Stimulated activated memory B cell treated with anti-CD40 and anti-IgM and Interleukin-4, amounts not matched to agents 10 μg/mL and 1 μg/mL and 100 μg/mL, for 72 hours (primary cell): Measurements from ENCODE around the gene EIF3F.

ENCODE experiments used
- ATAC-seq: fragments of 150-1000 bp; cut with Tn5 transposase; 2 replicates; pipeline ENCODE4 v1.10.0; 2021
- H3K27ac Mint-ChIP-seq: one replicate; pipeline ENCODE4 v1.8.0; 2022; ENCODE audit warnings: mild to moderate bottlenecking, mixed read lengths
- H3K27me3 Mint-ChIP-seq: one replicate; pipeline ENCODE4 v1.8.0; 2022; ENCODE audit warnings: mixed read lengths
- H3K36me3 Mint-ChIP-seq: one replicate; pipeline ENCODE4 v1.8.0; 2022; ENCODE audit warnings: mixed read lengths
- H3K4me1 Mint-ChIP-seq: one replicate; pipeline ENCODE4 v1.8.0; 2022; ENCODE audit warnings: mixed read lengths
- H3K4me3 Mint-ChIP-seq: one replicate; pipeline ENCODE4 v1.8.0; 2022; ENCODE audit warnings: mild to moderate bottlenecking, moderate library complexity, mixed read lengths
- H3K9me3 Mint-ChIP-seq: one replicate; pipeline ENCODE4 v1.8.0; 2022; ENCODE audit warnings: mixed read lengths

Gene EIF3F

GRCh38 chr11:8025123-8025522, 38.0 kb downstream of the EIF3F start:
- peaks cover 29% of the 10 kb centered on the region for H3K27me3 Mint-ChIP-seq
- H3K9me3 Mint-ChIP-seq = no peaks in the 10 kb centered on the region
- no peaks in the 10 kb centered on the region for H3K36me3 Mint-ChIP-seq
- no peak for ATAC-seq
- peaks cover 6% of the 10 kb centered on the region for H3K4me1 Mint-ChIP-seq
- no peak overlapping the region for H3K27ac Mint-ChIP-seq
- no peak overlapping the region for H3K4me3 Mint-ChIP-seq

DNA sequence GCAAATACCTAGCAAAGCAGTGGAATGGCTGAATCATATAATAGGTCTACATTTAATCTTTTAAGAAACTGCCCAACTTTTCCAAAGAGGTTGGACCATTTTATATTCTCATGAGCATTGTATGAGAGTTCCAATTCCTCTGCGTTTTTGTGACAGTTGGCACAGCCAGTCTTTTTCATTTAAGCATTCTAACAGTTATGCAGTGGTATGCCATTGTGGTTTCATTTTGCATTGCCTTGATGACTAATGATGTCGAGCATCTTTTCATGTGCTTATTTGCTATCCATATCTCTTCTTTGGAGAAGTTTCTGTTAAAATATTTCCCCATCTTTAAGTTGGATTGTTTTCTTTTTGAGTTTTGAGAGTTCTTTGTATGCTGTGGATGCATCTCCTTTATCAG, 38.7 kb downstream of the EIF3F start:
- Mint-ChIP-seq H3K36me3 (no peaks in the 10 kb centered on the region), H3K4me1 (no peaks in the 10 kb centered on the region), H3K27me3 (peaks cover 29% of the 10 kb centered on the region), H3K27ac (no peak overlapping the region), H3K4me3 (no peak overlapping the region), H3K9me3 (no peaks in the 10 kb centered on the region)
- ATAC-seq = no peak

DNA sequence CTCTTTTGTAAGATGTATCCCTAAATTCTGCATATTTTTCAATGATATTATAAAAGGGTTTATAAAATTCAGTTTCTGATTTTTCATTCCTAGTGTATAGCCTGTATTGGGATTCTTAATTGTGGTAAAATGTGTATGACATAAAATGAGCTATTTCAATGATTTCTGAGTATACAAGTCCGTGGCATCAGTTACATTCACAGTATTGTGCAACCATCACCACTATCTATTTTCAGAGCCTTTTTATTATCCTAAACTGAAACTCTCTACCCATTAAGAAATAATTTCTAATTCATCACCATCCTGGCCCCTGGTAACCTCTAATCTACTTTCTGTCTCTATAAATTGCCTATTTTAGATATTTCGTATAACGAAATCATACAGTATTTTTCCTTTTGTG, 39.8 kb downstream of the EIF3F start:
- ATAC-seq = no peak
- H3K4me3 Mint-ChIP-seq = no peak overlapping the region
- H3K27ac Mint-ChIP-seq = no peak overlapping the region
- H3K4me1 Mint-ChIP-seq = no peaks in the 10 kb centered on the region
- no peaks in the 10 kb centered on the region for H3K9me3 Mint-ChIP-seq
- no peaks in the 10 kb centered on the region for H3K36me3 Mint-ChIP-seq
- H3K27me3 Mint-ChIP-seq = peaks cover 32% of the 10 kb centered on the region

GRCh38 chr11:8028766-8029165, 41.6 kb downstream of the EIF3F start:
- peaks cover 43% of the 10 kb centered on the region for H3K27me3 Mint-ChIP-seq
- no peaks in the 10 kb centered on the region for H3K9me3 Mint-ChIP-seq
- H3K36me3 Mint-ChIP-seq = no peaks in the 10 kb centered on the region
- no peak overlapping the region for H3K27ac Mint-ChIP-seq
- no peak for ATAC-seq
- H3K4me3 Mint-ChIP-seq = no peak overlapping the region
- peaks cover 10% of the 10 kb centered on the region for H3K4me1 Mint-ChIP-seq

- peaks cover 10% of the 10 kb centered on the region for H3K4me1 Mint-ChIP-seq
- no peak for ATAC-seq
- no peak overlapping the region for H3K4me3 Mint-ChIP-seq
- no peaks in the 10 kb centered on the region for H3K9me3 Mint-ChIP-seq
- no peak overlapping the region for H3K27ac Mint-ChIP-seq
- H3K27me3 Mint-ChIP-seq = peaks cover 53% of the 10 kb centered on the region
- no peaks in the 10 kb centered on the region for H3K36me3 Mint-ChIP-seq
Observed at GRCh38 chr11:8030526-8031247, 43.5 kb downstream of the EIF3F start.

DNA sequence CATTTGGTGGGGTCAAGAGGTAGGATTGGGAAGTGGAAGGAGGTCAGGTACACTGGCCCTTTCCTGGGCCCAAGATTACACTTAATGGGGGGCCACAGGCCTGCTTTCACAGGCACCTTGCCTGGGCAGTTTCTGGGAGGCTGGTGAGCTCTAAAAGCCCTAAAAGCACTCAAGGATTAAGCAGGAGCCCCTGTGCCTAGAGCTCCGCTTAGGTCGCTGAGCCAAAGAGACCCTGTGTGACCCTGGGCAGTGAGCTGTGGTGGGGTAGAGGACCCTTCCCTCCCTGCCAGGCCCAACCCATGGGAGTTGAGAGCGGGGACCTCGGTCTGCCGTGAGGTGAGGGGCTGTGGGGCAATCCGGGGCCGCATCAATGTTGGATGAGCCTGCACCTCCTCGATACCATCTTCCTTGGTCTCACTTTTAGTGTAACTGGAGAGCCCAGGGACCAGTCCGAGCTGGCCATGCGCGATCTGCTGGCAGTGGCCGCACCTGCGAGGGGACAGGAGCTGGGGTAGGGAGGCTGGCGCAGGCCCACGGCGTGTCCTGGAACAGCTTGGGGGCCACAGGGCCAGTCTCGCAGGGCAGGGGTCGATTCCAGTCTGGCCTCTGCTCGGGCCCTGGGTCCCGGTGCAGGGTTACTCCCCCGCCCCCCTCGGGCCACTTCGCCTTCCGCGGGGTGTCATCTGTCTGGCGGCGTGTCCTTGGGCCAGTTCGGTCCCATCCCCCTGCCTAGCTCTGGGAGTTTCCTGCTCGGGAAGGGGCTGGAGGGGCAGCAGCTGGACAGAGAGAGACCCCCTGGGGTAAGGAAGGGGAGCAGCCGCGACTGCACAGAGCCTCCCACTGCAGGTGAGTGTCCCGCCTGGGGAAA, 44.3 kb downstream of the EIF3F start:
- Mint-ChIP-seq H3K36me3 (no peaks in the 10 kb centered on the region), H3K4me3 (no peak overlapping the region), H3K4me1 (peaks cover 10% of the 10 kb centered on the region), H3K9me3 (no peaks in the 10 kb centered on the region), H3K27me3 (peaks cover 56% of the 10 kb centered on the region), H3K27ac (no peak overlapping the region)
- ATAC-seq = no peak

- Mint-ChIP-seq H3K36me3 (no peaks in the 10 kb centered on the region), H3K27ac (no peak overlapping the region), H3K9me3 (no peaks in the 10 kb centered on the region), H3K4me3 (no peak overlapping the region), H3K27me3 (peaks cover 56% of the 10 kb centered on the region), H3K4me1 (peaks cover 10% of the 10 kb centered on the region)
- ATAC-seq = no peak
Observed at GRCh38 chr11:8032122-8032521, 45.0 kb downstream of the EIF3F start.

DNA sequence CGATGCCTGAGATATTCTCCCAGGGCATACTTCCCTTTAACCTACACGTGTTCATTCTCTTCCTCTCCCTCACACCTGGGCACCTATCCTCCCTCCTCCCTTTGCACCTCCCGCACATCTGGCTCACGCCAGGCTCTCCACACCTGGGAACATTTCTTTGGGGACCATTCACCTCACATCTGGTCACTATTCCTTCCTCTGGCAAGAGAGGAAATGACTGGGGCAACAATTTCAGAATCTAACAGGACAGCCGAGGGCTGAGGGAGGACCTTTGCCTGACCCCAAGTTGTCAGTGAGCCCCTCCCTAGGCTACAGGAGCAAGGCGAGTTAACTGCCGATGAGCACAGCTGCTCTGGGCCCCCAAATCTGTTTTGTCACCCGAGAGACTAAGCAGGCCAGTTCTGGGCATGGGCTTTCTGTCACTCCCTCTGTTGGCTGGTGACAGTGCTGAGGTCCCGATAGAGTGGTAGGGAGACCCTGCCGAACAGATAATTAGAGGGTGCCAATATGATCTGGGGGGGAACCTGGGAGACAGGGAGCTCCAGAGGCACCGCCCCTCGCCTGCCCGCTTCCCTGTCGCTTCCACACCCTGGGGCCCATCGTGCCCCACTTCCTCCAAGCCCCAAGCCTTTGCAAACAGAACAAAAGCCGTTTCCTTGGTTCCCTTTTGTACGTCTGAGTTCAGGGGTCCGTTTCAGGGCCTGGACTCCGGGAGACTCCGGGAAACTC, 45.6 kb downstream of the EIF3F start:
- Mint-ChIP-seq H3K9me3 (no peaks in the 10 kb centered on the region), H3K27ac (no peak overlapping the region), H3K27me3 (peaks cover 58% of the 10 kb centered on the region), H3K4me1 (peaks cover 10% of the 10 kb centered on the region), H3K36me3 (no peaks in the 10 kb centered on the region), H3K4me3 (peak overlapping the region; percentile 30)
- no peak for ATAC-seq

DNA sequence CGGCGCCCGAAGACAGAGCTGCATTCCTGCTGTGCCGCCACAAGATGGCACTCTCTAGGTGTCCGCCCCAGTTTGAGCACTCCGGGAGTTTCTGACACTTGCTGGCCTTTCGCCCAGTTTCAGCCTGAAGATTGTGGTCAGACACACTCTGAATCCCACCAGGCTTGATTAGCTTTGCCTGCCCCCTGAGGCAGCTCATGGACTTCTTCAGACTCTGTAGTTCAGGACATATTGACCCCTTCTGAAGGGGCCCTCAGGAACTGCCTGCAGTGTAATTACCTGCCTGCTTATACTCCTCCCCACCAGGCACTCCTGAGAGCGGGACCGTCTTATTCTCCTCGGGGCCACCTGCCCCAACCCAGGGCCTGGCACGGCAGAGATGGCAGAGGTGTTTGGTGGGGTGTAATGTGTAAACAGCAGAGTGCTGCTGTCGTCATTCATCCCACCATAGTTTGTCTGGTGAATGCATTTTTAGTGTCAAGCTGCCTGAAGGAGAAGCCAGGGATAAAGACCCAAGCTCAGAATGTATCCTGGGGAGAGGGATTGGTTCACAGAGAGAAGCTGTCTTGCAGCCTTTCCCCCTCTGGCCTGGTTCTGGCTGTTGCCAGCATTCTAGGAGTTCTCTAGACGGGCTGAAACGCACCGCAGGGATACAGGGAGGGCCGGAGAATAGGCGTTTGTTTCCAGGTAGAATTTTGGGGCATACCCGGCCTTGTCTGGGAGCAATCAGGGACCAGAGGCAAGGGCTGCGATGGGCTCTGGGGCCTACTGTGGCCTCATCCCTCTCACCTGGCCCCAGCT, 46.4 kb downstream of the EIF3F start:
- H3K27ac Mint-ChIP-seq = no peak overlapping the region
- peaks cover 63% of the 10 kb centered on the region for H3K27me3 Mint-ChIP-seq
- ATAC-seq = peak; percentile 61
- H3K4me1 Mint-ChIP-seq = peaks cover 10% of the 10 kb centered on the region
- no peaks in the 10 kb centered on the region for H3K36me3 Mint-ChIP-seq
- peak overlapping the region; percentile 30 for H3K4me3 Mint-ChIP-seq
- no peaks in the 10 kb centered on the region for H3K9me3 Mint-ChIP-seq

DNA sequence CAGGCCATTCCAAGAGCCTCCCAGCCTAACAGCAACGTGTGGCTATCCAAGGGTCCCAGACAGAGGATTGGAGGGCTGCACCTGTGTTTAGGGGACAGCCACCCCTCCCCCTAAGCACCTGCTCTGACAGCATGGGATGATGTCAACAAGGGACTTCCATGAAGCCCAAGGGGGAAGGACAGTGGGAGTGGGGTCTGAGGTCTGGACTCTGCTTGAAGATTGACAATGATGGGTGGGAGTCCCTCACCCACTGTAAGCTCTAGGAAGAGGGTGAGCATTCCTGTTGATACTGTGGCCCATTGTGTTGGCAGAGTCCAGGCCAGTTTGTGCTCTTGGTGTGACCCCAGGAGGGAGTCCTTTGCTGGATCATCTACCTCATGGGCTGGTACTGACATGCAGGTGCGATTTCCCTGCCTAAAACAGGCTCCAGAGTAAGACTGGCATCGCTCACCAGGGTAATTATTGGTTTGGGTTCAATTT, 47.0 kb downstream of the EIF3F start:
- H3K4me1 Mint-ChIP-seq = peaks cover 10% of the 10 kb centered on the region
- no peak overlapping the region for H3K4me3 Mint-ChIP-seq
- no peaks in the 10 kb centered on the region for H3K9me3 Mint-ChIP-seq
- H3K27me3 Mint-ChIP-seq = peaks cover 66% of the 10 kb centered on the region
- H3K27ac Mint-ChIP-seq = no peak overlapping the region
- ATAC-seq = no peak
- H3K36me3 Mint-ChIP-seq = no peaks in the 10 kb centered on the region

DNA sequence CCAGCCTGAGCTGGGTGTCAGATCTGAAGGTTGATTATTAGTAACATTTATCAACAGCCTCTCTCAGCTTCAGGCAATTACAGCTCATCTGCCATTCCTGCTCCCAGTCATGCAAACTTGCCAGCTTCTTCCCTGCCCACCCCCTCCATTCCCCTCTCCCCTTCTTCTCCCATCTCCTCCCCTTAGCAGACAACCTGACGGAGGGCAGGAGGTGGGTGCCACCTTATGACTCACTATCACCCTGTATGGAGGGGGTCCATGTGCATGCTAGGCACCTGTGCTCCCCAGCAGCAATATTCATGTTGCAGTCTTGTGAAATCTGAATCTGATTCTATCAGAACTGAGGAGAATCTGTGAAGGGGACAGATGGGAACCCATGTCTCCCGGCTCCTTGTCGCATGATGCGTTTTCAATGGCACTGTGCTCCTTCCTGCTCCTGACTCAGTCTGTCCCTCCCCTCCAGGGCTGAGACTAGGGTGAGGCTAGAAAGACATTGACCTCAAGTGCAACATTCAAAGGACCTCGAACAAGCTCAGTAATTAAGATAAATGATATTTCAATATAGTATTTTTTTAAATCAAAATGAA, 47.6 kb downstream of the EIF3F start:
- Mint-ChIP-seq H3K27me3 (peaks cover 66% of the 10 kb centered on the region), H3K36me3 (no peaks in the 10 kb centered on the region), H3K9me3 (no peaks in the 10 kb centered on the region), H3K4me1 (peaks cover 10% of the 10 kb centered on the region), H3K27ac (no peak overlapping the region), H3K4me3 (no peak overlapping the region)
- no peak for ATAC-seq

DNA sequence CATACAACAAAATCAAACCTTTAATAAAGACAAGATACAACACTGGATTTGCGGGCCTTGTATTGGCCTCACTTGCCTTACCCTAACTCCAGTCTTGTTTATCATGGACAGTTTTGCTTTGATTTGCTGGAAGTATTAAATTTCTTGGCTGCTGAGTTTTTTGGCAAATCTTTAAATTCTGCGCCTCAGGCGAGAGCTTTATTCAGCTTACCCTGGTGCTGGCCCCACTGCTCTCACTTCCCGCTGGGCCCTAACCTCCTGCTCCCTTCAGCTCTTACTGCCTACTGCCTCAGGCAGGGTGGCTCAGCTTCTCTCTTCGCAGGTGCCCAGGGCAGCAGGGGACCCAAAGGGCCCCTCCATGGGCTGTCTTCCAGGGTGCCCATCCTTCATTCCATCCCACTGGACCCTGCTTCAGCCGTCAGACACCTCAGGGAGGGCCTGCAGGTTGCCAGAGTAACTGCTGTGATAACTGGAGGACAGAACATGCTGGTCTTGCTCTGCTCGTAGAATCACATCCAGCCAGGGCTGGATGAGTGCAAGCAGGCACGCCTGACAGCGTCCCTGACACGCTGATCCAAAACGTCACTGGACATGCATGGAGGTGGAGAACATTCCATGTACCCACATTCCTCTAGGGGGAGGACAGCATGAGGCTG, 48.2 kb downstream of the EIF3F start:
- H3K27me3 Mint-ChIP-seq = peaks cover 62% of the 10 kb centered on the region
- H3K4me1 Mint-ChIP-seq = peaks cover 10% of the 10 kb centered on the region
- H3K36me3 Mint-ChIP-seq = no peaks in the 10 kb centered on the region
- no peaks in the 10 kb centered on the region for H3K9me3 Mint-ChIP-seq
- H3K4me3 Mint-ChIP-seq = no peak overlapping the region
- no peak for ATAC-seq
- H3K27ac Mint-ChIP-seq = no peak overlapping the region

GRCh38 chr11:8036002-8036802, 49.1 kb downstream of the EIF3F start:
- no peak overlapping the region for H3K27ac Mint-ChIP-seq
- peaks cover 10% of the 10 kb centered on the region for H3K4me1 Mint-ChIP-seq
- no peak for ATAC-seq
- no peak overlapping the region for H3K4me3 Mint-ChIP-seq
- H3K36me3 Mint-ChIP-seq = no peaks in the 10 kb centered on the region
- H3K27me3 Mint-ChIP-seq = peaks cover 53% of the 10 kb centered on the region
- no peaks in the 10 kb centered on the region for H3K9me3 Mint-ChIP-seq
